Stimulated activated CD8-positive, alpha-beta memory T cell treated with anti-CD3 and anti-CD28 coated beads, Interleukin-4, amount 100 ng/mL, for 24 hours (primary cell): Measurements from ENCODE around the gene YWHAH.
"Not testable (repeated sequence)": the region's sequence is repeated elsewhere in the genome, so short reads cannot be mapped to it uniquely, and the experiment has no call there.

ENCODE experiments used
- DNase-seq: peaks from one replicate; pipeline ENCODE4 v3.0.0-alpha.2; 2020; ENCODE audit warnings: low read depth

YWHAH gene

GRCh38 chr22:31981976-31982375 is 37.6 kb downstream of the YWHAH start:
- not testable (repeated sequence) for DNase-seq

GRCh38 chr22:31983911-31984656 is 39.7 kb downstream of the YWHAH start:
- DNase-seq, result no peak

- DNase-seq, result no peak
These were observed 42.9 kb downstream of the YWHAH start for GRCh38 chr22:31987218-31987617.

GRCh38 chr22:31991102-31991839 is 46.9 kb downstream of the YWHAH start:
- no peak for DNase-seq

GRCh38 chr22:31995046-31995445 is 50.7 kb downstream of the YWHAH start:
- DNase-seq, result no peak

GRCh38 chr22:31995807-31996206 is 51.5 kb downstream of the YWHAH start:
- DNase-seq, result no peak

GRCh38 chr22:31998784-31999385 is 54.5 kb downstream of the YWHAH start:
- no peak for DNase-seq

GRCh38 chr22:32000181-32000580 is 55.8 kb downstream of the YWHAH start:
- no peak for DNase-seq

GRCh38 chr22:32005453-32005852 is 61.1 kb downstream of the YWHAH start:
- no peak for DNase-seq
